Measurements from ENCODE around the gene GNPTG.
A peak's percentile ranks its signal among the peaks of the same experiment; 100 is the strongest.

- TF ChIP-seq CTCF (IDR thresholded peaks at IDR 0.05), result no peak
- no peak for TF ChIP-seq POLR2A (IDR thresholded peaks at IDR 0.05)
- no peak for TF ChIP-seq EP300 (IDR thresholded peaks at IDR 0.05; ENCODE audit: low read depth)
- TF ChIP-seq POLR2AphosphoS5 (IDR thresholded peaks at IDR 0.05), result peak; percentile 68 to 76 (median 69)
Observed at GRCh38 chr16:1308977-1309885, 42.5 kb upstream of the GNPTG start, which contains the start of gene UBE2I.

Data from transverse colon (tissue), 4 donors.